Pancreas (tissue), 10 donors: ENCODE data around the gene GPR160. TPM values are rescaled to one million over a fixed set of nuclear protein-coding genes. Genes with fewer than 3 reads are reported as not detected.
A peak's percentile ranks its signal among the peaks of the same experiment; 100 is the strongest.

Source experiments
- ATAC-seq, 4 donors: fragments of 200-7000 bp; cut with Tn5 transposase; one replicate each; pipeline versions ENCODE4 v1.8.0 to v1.9.1; 2020; ENCODE audit warnings: mild to moderate bottlenecking in 4 of 4, moderate library complexity in 4 of 4
- DNase-seq, 6 donors: peaks; one replicate each; pipeline ENCODE4 v3.0.0-alpha.2; 2020
- FAIRE-seq: peaks from 2 replicates; lab custom pipeline; 2012; peaks lifted over from hg19 to GRCh38; lab: Jason Lieb, UNC
- H3K27ac ChIP-seq, 4 donors: fragments of 200-600 bp; sonication (generic); 1 replicate in 3 of 4; 2 replicates in 1 of 4; pipeline versions ENCODE4 v1.5.0 to v1.8.0; 2020
- H3K27me3 ChIP-seq, 4 donors: fragments of 200-600 bp; one replicate each; pipeline ENCODE4 v1.8.0; 2021
- H3K36me3 ChIP-seq, 3 donors: fragments of 200-600 bp; sonication (generic) in 1 of 3; one replicate each; pipeline versions ENCODE4 v1.5.0 to v1.8.0; 2020 to 2021
- H3K4me1 ChIP-seq, 3 donors: fragments of 200-600 bp; one replicate each; pipeline ENCODE4 v1.8.0; 2021
- H3K4me3 ChIP-seq, 4 donors: fragments of 200-600 bp; sonication (generic) in 2 of 4; one replicate each; pipeline versions ENCODE4 v1.5.0 to v1.8.0; 2020 to 2021
- H3K9me3 ChIP-seq, 4 donors: fragments of 200-600 bp; one replicate each; pipeline ENCODE4 v1.8.0; 2021
- CTCF ChIP-seq, 4 donors: fragments of 200-600 bp; sonication (generic) in 3 of 4; IDR thresholded peaks; one replicate each; pipeline versions ENCODE4 v1.5.0 to v1.8.0; 2021; ENCODE audit warnings: antibody characterized with exemption in 4 of 4
- WGBS, 2 donors: extraction: QIAGEN DNeasy Blood & Tissue Kit; methylation state at CpG; one replicate each; pipeline ENCODE4 v1.1.7; 2013; 5-methylcytosine and 5-hydroxymethylcytosine counted together
- intact Hi-C, 3 donors: fragments of 100-400 bp; cut with DNase I; formaldehyde crosslinking; loops; one replicate each; pipeline versions ENCODE4 v1.11.1 to v1.14.2; 2022
- polyA plus RNA-seq, 2 donors: library from polyadenylated mRNA; stranded (reverse); fragments of 200-250 nt; gene quantifications; one replicate each; pipeline ENCODE4 v1.2.3, GENCODE V29; 2013
- total RNA-seq, 6 donors: library from RNA; stranded (reverse); fragmentation: NEBNext Ultra II Directional in 4 of 6; extraction: Animal tissue kit (Norgen Biotek cat#: 25700) in 4 of 6; gene quantifications; one replicate each; pipeline versions ENCODE4 v1.2.1 to v1.2.4, GENCODE V29; 2021 to 2023
- donor health status: healthy with polysubstance abuse.
- donor health status: DM: no; HTN: no; CAD: no; lungs with moderate emphysema.
- donor health status: DM: no; HTN: no; CAD: no.
- donor health status: control.
- donor health status: control.
- donor health status: Bipolar disorder and iron deficiency.
- donor health status: DM: yes; HTN: yes; CAD: no.
- donor health status: DM: no; HTN: no; CAD: no.
- donor health status: DM: no; HTN: no; CAD: no.
- donor health status: DM: yes; HTN: yes; CAD: no.

The GPR160 gene
- total and polyA plus RNA-seq, 8 donors = 4.4 to 12.7 (median 8.5) TPM

DNA sequence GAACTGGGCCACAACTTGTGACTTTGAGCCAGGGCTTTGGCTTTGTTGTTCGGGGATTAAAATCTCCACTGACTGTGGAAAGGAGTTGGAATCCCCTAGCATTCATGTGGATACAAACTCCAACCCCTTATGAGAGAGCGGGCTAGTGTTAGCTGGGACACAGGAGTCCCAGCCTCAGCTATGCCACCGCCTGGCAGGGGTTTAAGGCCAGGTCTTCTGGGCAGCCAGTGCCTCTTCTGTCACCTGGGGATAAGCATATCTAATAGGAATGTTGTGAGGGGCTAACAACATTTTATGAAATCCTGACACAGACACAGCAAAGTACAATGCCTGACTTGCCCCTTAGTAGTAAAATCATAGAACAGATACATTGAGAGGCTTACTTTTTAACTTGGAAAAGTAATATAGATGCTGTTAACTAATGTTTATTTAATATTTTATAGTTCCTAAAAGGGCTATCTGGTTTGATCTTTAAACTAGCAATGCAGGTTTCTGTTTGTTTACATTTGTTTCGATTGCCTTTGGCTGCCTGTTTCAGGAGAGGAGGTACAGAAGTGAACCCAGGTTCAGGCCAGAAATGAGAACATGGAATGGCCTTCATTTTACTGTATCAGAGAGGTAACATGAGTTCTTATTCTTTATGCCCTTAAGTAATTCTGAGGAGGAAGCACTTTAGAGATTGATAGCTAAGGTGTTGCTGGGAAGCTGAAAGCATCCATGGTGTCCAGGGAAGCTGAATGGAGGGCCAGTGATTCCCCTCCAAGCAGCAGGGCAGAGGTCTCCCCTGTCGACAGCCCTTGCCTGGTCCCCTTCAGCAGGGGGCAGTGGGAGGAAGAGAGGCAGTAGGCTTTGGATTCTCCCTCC is 8.7 kb downstream of the GPR160 start:
- FAIRE-seq = peak; percentile 64
- ATAC-seq = peak; percentile 42 to 62 (median 50)
- peak in 1 of 6 donors; percentile 43 for DNase-seq
- Histone ChIP-seq H3K4me3 (no peak overlapping the region), H3K9me3 (no peaks in the 10 kb centered on the region), H3K4me1 (peaks cover 20 to 41% (median 34%) of the 10 kb centered on the region in 3 donors), H3K36me3 (no peaks in the 10 kb centered on the region), H3K27ac (peak overlapping the region; percentile 11 to 78 (median 58)), H3K27me3 (no peaks in the 10 kb centered on the region)
- TF ChIP-seq CTCF (IDR thresholded peaks at IDR 0.05) = no peak
- WGBS, 2 donors = 20 to 42% methylated on average over 5 of the region's 5 CpGs
- intact Hi-C loops = no loop called here

- DNase-seq (no peak), ATAC-seq (no peak), FAIRE-seq (no peak)
- 65 to 78% methylated on average over 3 of the region's 3 CpGs for WGBS, 2 donors
- Histone ChIP-seq H3K36me3 (no peaks in the 10 kb centered on the region), H3K27ac (peak overlapping the region; percentile 11 to 78 (median 58)), H3K9me3 (no peaks in the 10 kb centered on the region), H3K27me3 (no peaks in the 10 kb centered on the region), H3K4me1 (peaks cover 20 to 41% (median 34%) of the 10 kb centered on the region in 3 donors), H3K4me3 (no peak overlapping the region)
- TF ChIP-seq CTCF (IDR thresholded peaks at IDR 0.05) = no peak
- intact Hi-C loops = no loop called here
Observed at GRCh38 chr3:170047133-170047404, 9.3 kb downstream of the GPR160 start.

- Histone ChIP-seq H3K27ac (peak overlapping the region; percentile 37 to 86 (median 62)), H3K4me3 (peak overlapping the region in 1 of 4 donors; percentile 15), H3K36me3 (no peaks in the 10 kb centered on the region), H3K9me3 (no peaks in the 10 kb centered on the region), H3K27me3 (no peaks in the 10 kb centered on the region), H3K4me1 (peaks cover 20 to 41% (median 34%) of the 10 kb centered on the region in 3 donors)
- FAIRE-seq = no peak
- intact Hi-C loops = no loop called here
- TF ChIP-seq CTCF (IDR thresholded peaks at IDR 0.05) = no peak
- 42 to 44% methylated on average over 10 of the region's 10 CpGs for WGBS, 2 donors
- peak; percentile 80 to 90 (median 86) for ATAC-seq
- DNase-seq = peak; percentile 74 to 92 (median 88)
Observed at GRCh38 chr3:170049146-170050000, 11.6 kb downstream of the GPR160 start.

DNA sequence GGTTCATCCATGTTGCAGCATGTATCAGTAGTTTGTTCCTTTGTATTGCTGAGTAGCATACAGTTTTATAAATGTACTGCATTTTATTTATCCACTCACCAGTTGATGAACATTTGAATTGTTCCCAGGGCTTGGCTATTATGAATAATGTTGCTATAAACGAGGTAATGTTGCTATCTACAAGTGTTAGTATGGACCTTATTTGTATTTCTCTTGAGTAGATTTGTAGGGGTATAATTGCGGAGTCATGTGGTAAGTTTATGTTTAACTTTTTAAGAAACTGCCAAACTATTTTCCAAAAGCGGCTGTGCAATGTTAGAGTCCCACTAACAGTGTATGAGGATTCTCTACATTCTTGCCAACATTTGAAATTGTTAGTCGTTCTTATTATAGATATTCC is 13.0 kb downstream of the GPR160 start:
- intact Hi-C loops = no loop called here
- peak in 1 of 4 donors; percentile 5 for ATAC-seq
- no peaks in the 10 kb centered on the region for H3K27me3 ChIP-seq

More for the DNA sequence above, 13.0 kb downstream of the GPR160 start:
- H3K36me3 ChIP-seq = no peaks in the 10 kb centered on the region
- FAIRE-seq = no peak
- WGBS, 2 donors = 20 to 26% methylated on average over 4 of the region's 4 CpGs
- H3K4me3 ChIP-seq = peak overlapping the region in 1 of 4 donors; percentile 15
- no peak for TF ChIP-seq CTCF (IDR thresholded peaks at IDR 0.05)
- H3K4me1 ChIP-seq = peaks cover 19 to 34% (median 31%) of the 10 kb centered on the region in 3 donors
- DNase-seq = no peak
- H3K9me3 ChIP-seq = no peaks in the 10 kb centered on the region
- peak overlapping the region in 3 of 4 donors; percentile 47 to 86 (median 76) for H3K27ac ChIP-seq
